Measurements from ENCODE around the gene FRMD4B.
"Not testable (repeated sequence)": the region's sequence is repeated elsewhere in the genome, so short reads cannot be mapped to it uniquely, and the experiment has no call there.

Gene FRMD4B

DNA sequence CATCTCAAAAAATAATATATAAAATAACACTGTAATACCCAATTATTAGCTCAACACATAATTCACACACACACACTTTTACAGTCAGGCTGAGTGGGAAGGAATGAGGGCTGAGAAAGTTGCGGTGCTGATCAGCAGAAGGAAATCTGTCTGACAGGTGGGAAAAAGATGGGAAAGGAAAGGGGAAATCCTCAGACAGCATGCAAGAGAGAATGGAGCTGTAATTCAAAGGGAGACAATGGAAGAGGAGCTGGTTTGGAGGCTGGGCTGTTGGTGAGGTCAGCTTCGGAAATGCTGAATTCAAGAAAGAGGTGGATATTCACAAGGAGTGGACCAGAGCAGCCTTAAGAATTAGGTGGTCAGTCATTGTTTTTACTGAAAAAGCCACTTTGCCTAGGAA is 141.8 kb downstream of the FRMD4B start:
- no peak for DNase-seq (ENCODE audit: low read depth in 2 of 2)

DNA sequence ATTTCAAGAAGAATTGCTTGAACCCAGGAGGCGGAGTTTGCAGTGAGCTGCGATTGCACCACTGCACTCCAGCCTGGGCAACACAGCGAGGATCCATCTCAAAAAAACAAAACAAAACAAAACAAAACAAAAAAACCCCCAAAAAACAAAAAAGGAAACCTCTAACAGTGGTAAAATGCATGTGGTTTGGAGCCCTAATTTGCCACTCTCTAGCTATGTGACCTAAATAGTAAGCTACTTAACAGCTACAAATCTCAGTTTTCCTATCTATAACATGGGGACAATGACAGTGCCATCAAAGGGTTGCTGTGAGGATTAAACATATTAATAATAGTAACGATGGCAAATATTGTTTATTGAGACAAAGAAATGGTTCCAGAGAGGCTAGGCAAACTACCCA is 144.1 kb downstream of the FRMD4B start:
- no peak for DNase-seq (ENCODE audit: low read depth in 2 of 2)

- DNase-seq (ENCODE audit: low read depth in 2 of 2), result no peak
These were observed 145.0 kb downstream of the FRMD4B start for GRCh38 chr3:69240651-69241568.

DNA sequence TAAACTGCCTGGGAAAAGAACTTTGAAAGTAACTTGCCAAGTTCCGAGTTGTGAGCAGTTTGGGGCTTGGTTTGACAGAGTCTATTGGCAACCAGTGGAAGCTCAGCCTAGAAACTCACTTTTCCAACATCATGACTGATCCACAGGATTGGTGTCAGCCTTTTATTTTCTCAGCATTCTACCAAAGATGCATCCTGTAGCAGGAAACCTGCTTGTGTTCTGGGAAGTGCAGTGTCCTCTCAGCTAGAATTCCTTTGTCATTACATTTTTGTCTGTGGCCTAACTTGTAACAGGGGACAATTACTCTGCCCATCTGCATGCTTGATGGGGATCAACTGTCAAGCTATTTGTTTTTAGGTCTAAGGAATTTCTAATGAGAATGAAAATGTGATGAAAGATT is 146.8 kb downstream of the FRMD4B start:
- DNase-seq (ENCODE audit: low read depth in 2 of 2), result no peak

DNA sequence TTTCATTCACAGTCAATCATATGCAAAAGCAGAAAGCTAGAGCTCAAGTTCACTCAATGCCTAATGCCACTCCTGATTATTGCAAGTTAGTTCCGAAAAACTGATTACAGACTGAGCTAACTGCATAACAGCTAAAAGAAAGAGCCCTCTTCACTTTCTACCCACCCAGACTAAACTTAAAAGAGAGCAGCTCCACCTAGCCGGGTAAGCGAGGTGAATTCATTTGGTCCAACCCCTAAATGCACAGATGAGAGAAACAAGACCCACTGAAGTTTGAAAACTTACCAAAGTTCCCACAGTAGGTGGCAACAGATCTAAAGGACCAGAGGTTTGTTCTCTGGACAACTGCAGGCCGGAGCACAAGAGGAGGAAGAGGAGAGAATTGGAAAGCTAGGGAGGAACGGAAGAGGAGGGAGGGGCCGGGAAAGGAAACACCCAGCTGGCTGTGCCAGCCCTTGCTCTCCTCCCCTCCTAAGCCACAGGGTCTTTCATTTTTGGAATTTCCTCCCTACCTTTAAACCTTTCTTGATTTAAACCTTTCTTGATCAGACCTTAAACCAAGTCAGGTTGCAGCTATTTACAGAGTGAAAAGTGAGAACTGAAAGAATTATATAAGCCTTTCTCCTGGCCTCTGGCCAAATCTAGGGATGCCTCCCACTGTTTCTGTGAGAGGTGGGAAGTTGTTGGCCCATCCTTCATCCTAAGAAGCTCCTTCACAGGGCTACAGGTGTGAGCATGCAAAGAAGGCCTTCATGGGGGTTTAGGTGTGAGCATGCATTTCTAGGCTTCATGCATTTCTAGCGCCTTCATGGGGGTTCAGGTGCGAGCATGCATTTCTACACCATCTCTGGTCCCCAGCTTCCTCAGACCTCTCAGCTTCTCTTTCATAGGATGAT is 148.8 kb downstream of the FRMD4B start:
- no peak for DNase-seq (ENCODE audit: low read depth in 2 of 2)

DNA sequence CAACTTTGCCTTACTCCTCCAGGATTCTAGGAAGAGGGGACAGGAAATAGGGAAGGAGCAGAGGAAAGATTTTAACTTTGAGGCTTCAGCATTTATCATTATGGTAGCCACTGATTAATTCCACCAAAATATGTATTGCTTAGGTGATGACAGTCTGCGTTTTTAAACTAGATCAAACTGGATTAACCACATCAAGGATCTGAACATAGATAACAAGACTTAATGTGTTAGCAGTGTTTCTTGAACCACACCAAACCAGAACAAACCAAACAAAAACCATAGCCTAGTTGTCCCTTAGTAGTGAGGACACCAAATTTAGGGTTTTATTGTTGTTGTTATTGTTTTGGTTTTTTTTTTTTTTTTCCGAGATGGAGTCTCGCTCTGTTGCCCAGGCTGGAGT is 150.0 kb downstream of the FRMD4B start:
- DNase-seq (ENCODE audit: low read depth in 2 of 2), result no peak

- not testable (repeated sequence) for DNase-seq (ENCODE audit: low read depth in 2 of 2)
These were observed 150.7 kb downstream of the FRMD4B start for GRCh38 chr3:69235227-69235626.

- DNase-seq (ENCODE audit: low read depth in 2 of 2), result no peak
These were observed 153.4 kb downstream of the FRMD4B start for GRCh38 chr3:69232482-69232881.

DNA sequence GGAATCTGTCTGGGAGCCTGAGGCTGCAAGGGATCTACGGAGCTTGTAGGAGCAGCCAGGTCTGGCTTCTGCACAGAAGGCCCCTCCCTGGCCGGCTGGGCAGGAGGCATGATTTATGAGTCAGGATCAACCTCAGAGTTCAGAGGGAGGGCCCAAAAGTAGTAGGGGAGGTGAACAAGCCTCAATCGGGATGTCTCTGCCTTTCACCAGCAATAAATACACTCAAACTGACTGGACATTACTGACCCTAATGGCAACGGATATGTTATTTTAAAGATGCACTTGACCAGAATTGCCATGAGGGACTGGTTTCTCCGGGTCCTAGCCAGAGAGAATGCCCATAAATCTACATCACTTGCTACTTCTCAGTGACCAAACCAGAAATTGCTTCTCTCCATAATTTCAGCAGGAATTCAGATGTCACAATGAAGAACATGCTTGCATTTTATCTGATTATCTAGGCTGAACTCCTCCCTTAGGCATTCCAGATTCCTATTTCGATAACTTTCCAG is 153.9 kb downstream of the FRMD4B start:
- DNase-seq (ENCODE audit: low read depth in 2 of 2), result no peak

DNA sequence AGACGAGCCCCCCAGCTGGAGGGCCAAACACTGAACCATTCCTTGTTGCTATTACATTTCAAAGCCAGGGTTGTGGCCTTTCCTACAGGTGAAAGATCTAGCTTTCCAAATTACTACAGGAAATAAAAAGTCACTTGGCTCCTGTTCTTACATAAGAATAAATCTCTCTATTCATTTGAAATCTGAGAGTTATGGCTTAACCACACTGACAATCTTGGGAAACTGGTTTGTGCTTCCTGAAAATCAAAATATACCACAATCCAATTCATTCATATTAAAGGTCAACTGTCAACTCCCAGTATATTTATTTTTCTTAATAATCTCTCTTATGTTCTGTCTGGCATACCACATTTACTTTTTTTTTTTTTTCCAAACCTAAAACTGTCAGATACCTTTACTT is 159.8 kb downstream of the FRMD4B start:
- no peak for DNase-seq (ENCODE audit: low read depth in 2 of 2)

DNA sequence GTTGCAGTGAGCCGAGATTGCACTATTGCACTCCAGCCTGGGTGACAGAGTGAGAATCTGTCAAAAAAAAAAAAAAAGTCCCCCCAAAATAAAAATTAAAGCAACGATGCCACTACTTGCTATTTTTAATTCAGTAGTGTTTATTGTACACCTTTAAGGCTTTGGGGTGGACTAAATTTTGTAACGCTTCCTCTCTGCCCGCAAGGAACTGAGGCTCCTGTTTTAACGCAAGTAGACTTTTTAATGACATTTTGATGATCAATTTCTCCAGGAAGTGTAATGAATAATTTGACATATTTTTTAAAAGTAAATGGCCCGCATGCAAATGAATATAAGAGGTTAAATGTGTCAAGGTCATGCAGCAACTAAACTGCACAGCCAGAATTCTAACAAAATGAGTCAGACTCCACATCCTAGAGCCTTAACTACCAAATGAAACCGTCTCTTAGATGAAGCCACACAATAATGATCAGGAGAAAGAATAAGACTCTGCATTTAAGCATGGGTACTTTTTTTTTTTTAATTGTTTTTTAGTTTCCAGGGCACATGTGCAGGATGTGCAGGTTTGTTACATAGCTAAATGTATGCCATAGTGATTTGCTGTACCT is 166.7 kb downstream of the FRMD4B start:
- no peak for DNase-seq (ENCODE audit: low read depth in 2 of 2)

DNA sequence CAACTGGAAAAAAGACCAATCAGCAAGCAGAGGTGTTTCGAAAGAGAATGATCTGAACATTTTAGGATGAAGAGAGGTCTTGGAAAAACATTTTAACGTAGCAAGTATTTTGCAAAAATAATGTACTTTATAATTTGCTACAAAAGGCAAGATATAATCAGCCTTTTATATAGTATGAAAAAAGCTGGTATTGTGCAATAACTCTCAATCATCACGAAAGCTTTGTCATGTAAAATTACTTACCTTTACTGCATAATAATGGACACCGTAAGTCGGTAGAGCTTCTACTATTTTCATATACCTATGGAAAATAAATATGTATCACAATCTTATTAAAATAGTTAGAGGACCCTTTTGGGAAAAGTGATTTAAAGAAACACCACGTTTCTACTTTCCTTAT is 167.8 kb downstream of the FRMD4B start:
- DNase-seq (ENCODE audit: low read depth in 2 of 2), result no peak

DNA sequence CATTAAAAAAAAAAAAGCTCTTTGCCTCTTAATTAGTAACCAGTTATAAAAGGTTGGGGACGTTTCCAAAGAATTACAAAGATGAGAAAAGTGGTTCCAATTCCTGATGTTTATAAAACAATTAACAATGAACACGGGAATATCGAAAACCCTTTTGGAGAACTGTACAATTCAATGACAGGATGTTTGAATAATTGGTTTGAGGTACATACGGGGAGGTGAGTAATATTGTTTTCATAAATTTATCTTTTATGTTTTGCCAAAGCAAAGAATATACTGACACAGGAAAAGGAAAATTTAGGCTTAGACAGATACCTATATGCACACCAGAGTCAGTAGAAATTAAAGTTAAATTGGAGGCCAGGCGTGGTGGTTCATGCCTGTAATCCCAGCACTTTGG is 168.9 kb downstream of the FRMD4B start:
- no peak for DNase-seq (ENCODE audit: low read depth in 2 of 2)

GRCh38 chr3:69214241-69214640 is 171.6 kb downstream of the FRMD4B start:
- no peak for DNase-seq (ENCODE audit: low read depth in 2 of 2)

DNA sequence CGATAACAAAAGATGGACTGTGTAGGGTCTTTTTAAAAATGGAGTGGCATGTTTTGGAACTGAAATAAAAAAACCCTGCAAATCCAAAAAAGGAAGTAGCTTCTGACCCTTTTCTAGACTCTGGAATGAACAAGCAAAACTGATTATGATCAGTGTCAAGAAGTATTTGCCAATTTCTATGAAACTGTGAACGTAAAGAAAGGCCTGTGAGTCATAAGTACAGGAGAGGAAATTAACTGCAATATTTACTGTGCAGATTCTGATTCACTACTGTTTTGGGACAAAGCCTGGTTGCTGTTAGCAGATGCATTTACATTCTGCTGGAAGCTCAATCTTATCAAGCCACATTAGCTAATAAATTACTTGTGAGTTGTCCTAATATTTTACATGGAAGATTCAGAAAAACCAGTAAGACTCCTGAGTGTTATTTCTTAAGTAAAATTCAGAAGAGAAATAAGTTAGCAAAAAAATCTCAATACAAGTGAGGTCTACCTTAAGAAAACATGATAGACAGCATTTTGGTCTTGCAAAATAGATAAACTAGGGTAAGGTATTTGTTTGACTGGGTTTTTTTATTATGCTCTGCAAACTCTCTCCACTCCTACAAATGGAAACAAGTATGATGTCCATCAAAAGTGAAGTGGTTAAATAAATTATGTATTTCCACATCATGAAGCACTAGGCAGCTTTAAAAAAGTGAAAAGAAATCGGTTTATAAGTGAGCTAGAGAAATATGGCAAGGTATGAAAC is 173.3 kb downstream of the FRMD4B start:
- no peak for DNase-seq (ENCODE audit: low read depth in 2 of 2)

DNA sequence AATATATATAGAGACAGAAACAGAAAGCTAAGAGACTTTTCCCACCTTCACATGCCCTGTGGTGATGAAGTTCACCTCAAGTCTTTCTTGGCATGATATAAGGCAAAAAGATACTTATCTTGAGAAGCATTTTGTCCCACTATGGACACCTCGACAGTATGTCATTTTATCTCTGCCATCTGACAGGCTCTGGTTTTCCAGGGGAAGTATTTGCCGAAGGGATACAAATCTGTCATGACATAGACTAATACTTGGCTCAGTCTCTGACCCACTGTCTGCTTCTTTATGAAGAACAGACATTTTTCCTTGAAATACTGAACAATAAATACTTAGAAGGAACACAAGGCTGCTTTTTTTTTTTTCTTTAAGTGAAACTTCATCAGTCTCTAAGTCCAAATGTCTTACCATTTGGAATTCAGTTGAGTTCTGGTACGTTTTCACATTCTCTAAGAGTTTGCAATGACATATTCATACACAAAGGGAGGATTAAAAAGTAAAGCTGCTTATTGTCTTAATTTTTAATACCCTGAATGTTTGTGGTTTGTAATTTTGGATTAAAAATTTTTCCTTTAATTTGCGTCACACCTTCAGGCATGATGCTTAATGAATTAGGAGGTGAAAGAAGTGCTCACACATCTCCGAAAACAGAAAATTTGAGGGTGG is 175.7 kb downstream of the FRMD4B start:
- DNase-seq (ENCODE audit: low read depth in 2 of 2), result no peak

- DNase-seq (ENCODE audit: low read depth in 2 of 2), result no peak
These were observed 176.5 kb downstream of the FRMD4B start for GRCh38 chr3:69209413-69209812.

- DNase-seq (ENCODE audit: low read depth in 2 of 2), result no peak
These were observed 178.9 kb downstream of the FRMD4B start for GRCh38 chr3:69207031-69207430.

GRCh38 chr3:69205385-69205784 is 180.5 kb downstream of the FRMD4B start:
- no peak for DNase-seq (ENCODE audit: low read depth in 2 of 2)

GRCh38 chr3:69204315-69204957 is 181.5 kb downstream of the FRMD4B start:
- DNase-seq (ENCODE audit: low read depth in 2 of 2), result peak in 1 of 2 experiments; percentile 56

Measured in stimulated activated CD4-positive, alpha-beta T cell treated with anti-CD3 and anti-CD28 coated beads, Interleukin-12 subunit alpha, Interleukin-12 subunit beta, amount 100 ng/mL, for 24 hours (primary cell).